ENCODE data around the gene DNER.
"Not testable (repeated sequence)": the region's sequence is repeated elsewhere in the genome, so short reads cannot be mapped to it uniquely, and the experiment has no call there.

DNER gene

GRCh38 chr2:229620289-229620688 lies 94.1 kb downstream of the DNER start:
- no peak for DNase-seq (ENCODE audit: low spot score)

- DNase-seq (ENCODE audit: low spot score): no peak
Observed at GRCh38 chr2:229616433-229616832, 97.9 kb downstream of the DNER start.

GRCh38 chr2:229614021-229614420 lies 100.3 kb downstream of the DNER start:
- not testable (repeated sequence) for DNase-seq (ENCODE audit: low spot score)

GRCh38 chr2:229612384-229612971 lies 101.9 kb downstream of the DNER start:
- DNase-seq (ENCODE audit: low spot score): no peak

GRCh38 chr2:229611360-229611759 lies 103.0 kb downstream of the DNER start:
- DNase-seq (ENCODE audit: low spot score): no peak

GRCh38 chr2:229610872-229611271 lies 103.5 kb downstream of the DNER start:
- no peak for DNase-seq (ENCODE audit: low spot score)

- no peak for DNase-seq (ENCODE audit: low spot score)
Observed at GRCh38 chr2:229610333-229610732, 104.0 kb downstream of the DNER start.

GRCh38 chr2:229601936-229602335 lies 112.4 kb downstream of the DNER start:
- no peak for DNase-seq (ENCODE audit: low spot score)

GRCh38 chr2:229601396-229601795 lies 113.0 kb downstream of the DNER start:
- no peak for DNase-seq (ENCODE audit: low spot score)

GRCh38 chr2:229598227-229598626 lies 116.1 kb downstream of the DNER start:
- no peak for DNase-seq (ENCODE audit: low spot score)

GRCh38 chr2:229596796-229597195 lies 117.6 kb downstream of the DNER start:
- DNase-seq (ENCODE audit: low spot score): no peak

- DNase-seq (ENCODE audit: low spot score): no peak
Observed at GRCh38 chr2:229591611-229592010, 122.7 kb downstream of the DNER start.

- peak; percentile 83 for DNase-seq (ENCODE audit: low spot score)
Observed at GRCh38 chr2:229586746-229587705, 127.3 kb downstream of the DNER start.

GRCh38 chr2:229586012-229586411 lies 128.3 kb downstream of the DNER start:
- DNase-seq (ENCODE audit: low spot score): no peak

GRCh38 chr2:229582151-229582550 lies 132.2 kb downstream of the DNER start:
- no peak for DNase-seq (ENCODE audit: low spot score)

- DNase-seq (ENCODE audit: low spot score): no peak
Observed at GRCh38 chr2:229578052-229578846, 136.1 kb downstream of the DNER start.

- DNase-seq (ENCODE audit: low spot score): no peak
Observed at GRCh38 chr2:229575569-229576315, 138.6 kb downstream of the DNER start.

GRCh38 chr2:229572507-229573271 lies 141.7 kb downstream of the DNER start:
- DNase-seq (ENCODE audit: low spot score): no peak

GRCh38 chr2:229571243-229571642 lies 143.1 kb downstream of the DNER start:
- DNase-seq (ENCODE audit: low spot score): no peak

- DNase-seq (ENCODE audit: low spot score): no peak
Observed at GRCh38 chr2:229566370-229566769, 148.0 kb downstream of the DNER start.

GRCh38 chr2:229564300-229564907 lies 150.0 kb downstream of the DNER start:
- DNase-seq (ENCODE audit: low spot score): no peak
